Tibial nerve (tissue), 3 donors: ENCODE measurements around the gene TFPI2.
"Not testable (repeated sequence)": the region's sequence is repeated elsewhere in the genome, so short reads cannot be mapped to it uniquely, and the experiment has no call there.

ENCODE experiments used
- POLR2A ChIP-seq, 2 donors: fragments of 450-650 bp; IDR thresholded peaks; one replicate each; pipeline ENCODE4 v1.6.1; 2017; ENCODE audit warnings: antibody characterized with exemption in 2 of 2, mild to moderate bottlenecking in 2 of 2, moderate library complexity in 2 of 2
- TF ChIP-seq, protein P1 (sequence below), 5 experiments: fragments of 200-600 bp in 3 of 5; fragments of 450-650 bp in 2 of 5; sonication (generic) in 3 of 5; IDR thresholded peaks; one replicate each; pipeline ENCODE4 v1.5.1; 2016 to 2019; ENCODE audit warnings: antibody characterized with exemption in 5 of 5, mild to moderate bottlenecking in 3 of 5, moderate library complexity in 2 of 5

GRCh38 chr7:93915206-93915842, 24.8 kb upstream of the TFPI2 start:
- TF ChIP-seq, protein P1, sequence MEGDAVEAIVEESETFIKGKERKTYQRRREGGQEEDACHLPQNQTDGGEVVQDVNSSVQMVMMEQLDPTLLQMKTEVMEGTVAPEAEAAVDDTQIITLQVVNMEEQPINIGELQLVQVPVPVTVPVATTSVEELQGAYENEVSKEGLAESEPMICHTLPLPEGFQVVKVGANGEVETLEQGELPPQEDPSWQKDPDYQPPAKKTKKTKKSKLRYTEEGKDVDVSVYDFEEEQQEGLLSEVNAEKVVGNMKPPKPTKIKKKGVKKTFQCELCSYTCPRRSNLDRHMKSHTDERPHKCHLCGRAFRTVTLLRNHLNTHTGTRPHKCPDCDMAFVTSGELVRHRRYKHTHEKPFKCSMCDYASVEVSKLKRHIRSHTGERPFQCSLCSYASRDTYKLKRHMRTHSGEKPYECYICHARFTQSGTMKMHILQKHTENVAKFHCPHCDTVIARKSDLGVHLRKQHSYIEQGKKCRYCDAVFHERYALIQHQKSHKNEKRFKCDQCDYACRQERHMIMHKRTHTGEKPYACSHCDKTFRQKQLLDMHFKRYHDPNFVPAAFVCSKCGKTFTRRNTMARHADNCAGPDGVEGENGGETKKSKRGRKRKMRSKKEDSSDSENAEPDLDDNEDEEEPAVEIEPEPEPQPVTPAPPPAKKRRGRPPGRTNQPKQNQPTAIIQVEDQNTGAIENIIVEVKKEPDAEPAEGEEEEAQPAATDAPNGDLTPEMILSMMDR (IDR thresholded peaks at IDR 0.05) = not testable (repeated sequence)
- TF ChIP-seq POLR2A (IDR thresholded peaks at IDR 0.05) = not testable (repeated sequence)
